Midbrain (tissue), 1 donor: ENCODE data around the gene PRKCE.

Experiments used
- DNase-seq: peaks from one replicate; lab custom pipeline; 2025; lab: John Stamatoyannopoulos, UW

The PRKCE gene

GRCh38 chr2:45726188-45726587 lies 74.7 kb downstream of the PRKCE start:
- no peak for DNase-seq

GRCh38 chr2:45728458-45728942 lies 77.0 kb downstream of the PRKCE start:
- DNase-seq, result no peak

GRCh38 chr2:45729753-45730512 lies 78.5 kb downstream of the PRKCE start:
- DNase-seq, result no peak

GRCh38 chr2:45731141-45731540 lies 79.7 kb downstream of the PRKCE start:
- no peak for DNase-seq

- no peak for DNase-seq
Observed at GRCh38 chr2:45732436-45732835, 81.0 kb downstream of the PRKCE start.

DNA sequence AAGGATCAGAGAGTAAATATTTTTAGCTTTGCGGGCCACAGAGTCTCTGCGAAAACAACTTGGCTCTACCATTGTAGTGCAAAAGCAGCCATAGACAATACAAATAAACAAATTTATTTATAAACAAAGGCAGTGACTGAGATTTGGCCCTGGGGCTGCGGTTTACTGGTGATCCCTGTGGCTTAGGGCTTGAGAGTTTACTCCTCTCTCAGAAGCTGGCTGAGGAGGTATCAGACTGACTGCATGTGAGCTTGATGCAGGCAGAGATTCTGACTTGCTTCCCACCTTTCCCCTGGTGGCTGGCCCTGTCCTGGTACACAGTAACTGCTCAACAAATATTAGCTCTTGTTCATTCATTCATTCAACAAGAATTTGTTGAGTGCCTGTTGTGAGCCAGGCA lies 81.5 kb downstream of the PRKCE start:
- no peak for DNase-seq

- no peak for DNase-seq
Observed at GRCh38 chr2:45734336-45734735, 82.9 kb downstream of the PRKCE start.

GRCh38 chr2:45734952-45735351 lies 83.5 kb downstream of the PRKCE start:
- no peak for DNase-seq

GRCh38 chr2:45736757-45737704 lies 85.6 kb downstream of the PRKCE start:
- DNase-seq, result no peak

- no peak for DNase-seq
Observed at GRCh38 chr2:45739796-45740485, 88.5 kb downstream of the PRKCE start.

- no peak for DNase-seq
Observed at GRCh38 chr2:45741161-45741850, 89.8 kb downstream of the PRKCE start.

GRCh38 chr2:45743531-45744396 lies 92.3 kb downstream of the PRKCE start:
- DNase-seq, result no peak

DNA sequence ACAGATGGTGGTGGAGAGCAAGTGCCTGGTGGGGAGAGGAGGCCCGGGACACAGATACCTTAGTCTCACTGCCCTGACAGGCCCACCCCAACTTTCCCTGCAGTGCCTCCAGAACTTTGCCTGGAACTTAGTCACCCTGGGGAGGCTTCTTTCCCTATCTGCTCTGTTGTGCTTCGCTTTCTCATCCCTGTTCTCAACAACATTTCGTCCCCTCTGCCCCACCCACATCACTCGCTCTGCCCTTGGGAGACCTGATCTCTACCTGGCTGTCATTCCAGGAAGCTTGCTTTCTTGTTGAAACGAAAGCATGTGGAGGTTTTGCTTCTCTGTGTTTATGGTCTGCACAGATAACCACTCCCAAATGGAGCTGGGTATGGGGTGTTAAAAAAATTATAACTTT lies 93.8 kb downstream of the PRKCE start:
- DNase-seq, result no peak

DNA sequence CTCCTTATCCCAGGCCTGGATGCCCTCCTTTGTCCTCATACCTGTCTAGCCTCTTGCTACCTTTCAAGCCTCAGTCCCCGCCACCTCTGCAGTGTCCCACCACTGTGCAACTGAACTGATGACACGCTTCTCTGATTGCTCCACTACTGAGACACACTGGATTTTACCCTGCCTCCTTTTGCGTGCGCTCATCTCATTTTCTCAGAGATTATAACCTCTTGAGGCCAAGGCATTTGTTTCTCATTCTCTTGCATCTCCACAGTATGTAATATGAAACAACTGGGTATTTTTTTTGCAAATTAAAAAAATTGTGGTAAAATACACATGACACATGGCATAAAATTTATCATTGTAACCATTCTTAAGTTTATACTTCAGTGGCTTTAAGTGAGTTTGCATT lies 95.4 kb downstream of the PRKCE start:
- no peak for DNase-seq

- DNase-seq, result no peak
Observed at GRCh38 chr2:45747363-45747762, 95.9 kb downstream of the PRKCE start.

DNA sequence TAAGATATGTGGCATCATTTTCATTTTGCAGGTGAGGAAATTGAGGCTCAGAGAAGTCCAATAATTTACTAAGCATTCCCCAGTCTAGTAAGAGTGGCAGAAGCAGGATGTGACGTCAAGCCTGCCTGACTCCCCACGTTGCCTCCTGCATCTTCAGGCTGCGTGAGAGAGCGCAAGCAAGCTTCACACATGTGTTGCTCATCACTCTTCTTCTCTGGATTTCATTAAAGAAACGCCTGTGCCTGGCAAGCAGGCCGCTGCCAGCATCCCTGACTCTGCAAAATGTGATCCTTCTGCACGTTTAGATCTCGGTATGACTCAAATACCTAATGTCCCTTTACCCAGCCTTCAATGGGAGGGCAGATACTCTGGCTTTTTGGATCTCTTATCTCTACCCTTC lies 96.8 kb downstream of the PRKCE start:
- DNase-seq, result no peak

DNA sequence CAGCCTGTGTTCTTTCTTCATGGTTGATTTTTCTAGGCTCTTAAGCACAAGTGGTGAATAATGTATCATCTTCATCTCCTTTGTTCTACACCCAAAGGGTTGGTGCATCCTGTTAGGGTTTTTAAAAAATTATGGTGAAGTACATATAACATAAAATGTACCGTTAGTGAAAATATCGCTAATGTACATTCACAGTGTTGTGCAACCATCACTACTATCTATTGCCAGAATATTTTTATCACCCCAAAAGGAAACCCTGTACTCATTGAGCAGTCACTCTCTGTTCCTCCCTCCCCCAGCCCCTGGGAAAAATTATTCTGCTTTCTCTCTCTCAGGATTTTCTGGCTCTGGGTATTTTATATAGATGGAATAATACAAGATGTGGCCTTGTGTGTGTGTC lies 98.5 kb downstream of the PRKCE start:
- DNase-seq, result no peak

GRCh38 chr2:45750484-45750883 lies 99.0 kb downstream of the PRKCE start:
- no peak for DNase-seq

DNA sequence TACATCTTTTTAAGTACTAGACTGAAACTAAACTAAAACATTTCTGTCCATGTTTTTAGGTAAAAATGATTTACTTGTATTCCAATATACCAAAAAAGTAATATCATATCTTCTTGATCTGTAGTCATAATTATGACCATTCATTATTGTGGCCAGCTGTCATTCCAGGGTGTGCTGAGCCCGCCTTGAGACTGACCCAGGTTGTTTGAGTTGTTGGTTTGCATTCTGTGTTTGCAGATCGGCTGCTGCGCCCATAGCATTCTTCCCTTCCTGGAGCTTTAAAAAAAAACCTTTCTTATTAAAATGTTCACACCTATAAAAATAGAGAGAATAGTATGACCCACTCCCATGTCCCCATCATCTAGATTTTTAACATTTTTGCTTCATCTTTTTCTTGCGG lies 101.9 kb downstream of the PRKCE start:
- DNase-seq, result no peak

DNA sequence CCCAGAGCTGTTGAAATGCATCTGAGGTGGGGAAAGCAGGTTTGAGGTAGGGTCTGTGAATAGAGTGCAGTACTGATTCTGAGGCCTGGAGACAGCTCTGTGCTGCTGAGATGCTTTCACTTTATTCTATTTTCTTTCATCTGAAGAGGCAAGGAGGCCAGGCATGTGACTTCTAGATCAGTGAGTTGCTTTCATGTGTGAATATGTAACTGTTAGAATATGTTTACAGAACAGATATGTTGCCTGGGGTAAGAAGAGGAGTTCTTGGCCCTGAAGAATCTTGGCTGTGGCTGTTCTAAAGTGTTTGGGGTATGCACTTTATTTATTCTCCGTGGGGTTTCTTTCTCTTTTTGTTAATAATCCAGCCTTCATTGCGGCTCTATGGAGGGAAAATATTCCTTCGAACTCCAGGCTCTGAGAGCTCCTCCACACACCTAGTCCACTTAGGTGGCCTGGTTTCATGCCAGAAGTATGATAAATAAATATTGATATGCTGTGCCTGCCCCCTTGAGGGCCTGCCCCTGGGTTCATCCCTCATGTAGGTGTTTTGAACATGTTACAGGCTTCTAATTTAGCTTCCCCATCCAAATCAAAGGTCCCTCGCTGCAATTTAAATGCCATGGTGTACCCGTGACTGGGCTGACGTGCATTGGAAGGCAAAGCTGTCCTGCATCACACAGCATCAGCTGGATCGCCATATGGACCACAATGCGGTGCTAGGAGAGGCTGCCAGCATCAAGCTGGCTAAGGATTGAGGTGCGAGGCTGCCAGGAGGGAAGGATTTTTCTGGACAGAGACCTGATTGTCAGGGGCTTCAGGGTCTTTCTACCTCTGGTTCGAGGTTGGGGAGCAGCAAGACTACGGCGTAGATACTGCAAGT lies 102.9 kb downstream of the PRKCE start:
- DNase-seq, result no peak
